Epithelial cell of esophagus (primary cell): ENCODE data around the gene PRTFDC1.

Experiments used
- DNase-seq: peaks from one replicate; pipeline ENCODE4 v3.0.0; 2010; ENCODE audit warnings: low read depth
- H3K4me3 ChIP-seq: 2 replicates; pipeline ENCODE4 v1.5.1; 2011; ENCODE audit warnings: mild to moderate bottlenecking, low read length, control low read depth
- TF ChIP-seq, protein P1 (sequence below): IDR thresholded peaks from 2 replicates; pipeline ENCODE4 v1.5.1; 2011; ENCODE audit warnings: low read depth, mild to moderate bottlenecking, low read length, control low read depth, inconsistent platforms; ENCODE audit not compliant: insufficient read depth; ENCODE audit errors: missing control alignments

PRTFDC1 gene

GRCh38 chr10:24989867-24990266 is 37.5 kb upstream of the PRTFDC1 start:
- no peak overlapping the region for H3K4me3 ChIP-seq
- no peak for DNase-seq
- TF ChIP-seq, protein P1, sequence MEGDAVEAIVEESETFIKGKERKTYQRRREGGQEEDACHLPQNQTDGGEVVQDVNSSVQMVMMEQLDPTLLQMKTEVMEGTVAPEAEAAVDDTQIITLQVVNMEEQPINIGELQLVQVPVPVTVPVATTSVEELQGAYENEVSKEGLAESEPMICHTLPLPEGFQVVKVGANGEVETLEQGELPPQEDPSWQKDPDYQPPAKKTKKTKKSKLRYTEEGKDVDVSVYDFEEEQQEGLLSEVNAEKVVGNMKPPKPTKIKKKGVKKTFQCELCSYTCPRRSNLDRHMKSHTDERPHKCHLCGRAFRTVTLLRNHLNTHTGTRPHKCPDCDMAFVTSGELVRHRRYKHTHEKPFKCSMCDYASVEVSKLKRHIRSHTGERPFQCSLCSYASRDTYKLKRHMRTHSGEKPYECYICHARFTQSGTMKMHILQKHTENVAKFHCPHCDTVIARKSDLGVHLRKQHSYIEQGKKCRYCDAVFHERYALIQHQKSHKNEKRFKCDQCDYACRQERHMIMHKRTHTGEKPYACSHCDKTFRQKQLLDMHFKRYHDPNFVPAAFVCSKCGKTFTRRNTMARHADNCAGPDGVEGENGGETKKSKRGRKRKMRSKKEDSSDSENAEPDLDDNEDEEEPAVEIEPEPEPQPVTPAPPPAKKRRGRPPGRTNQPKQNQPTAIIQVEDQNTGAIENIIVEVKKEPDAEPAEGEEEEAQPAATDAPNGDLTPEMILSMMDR = no peak

DNA sequence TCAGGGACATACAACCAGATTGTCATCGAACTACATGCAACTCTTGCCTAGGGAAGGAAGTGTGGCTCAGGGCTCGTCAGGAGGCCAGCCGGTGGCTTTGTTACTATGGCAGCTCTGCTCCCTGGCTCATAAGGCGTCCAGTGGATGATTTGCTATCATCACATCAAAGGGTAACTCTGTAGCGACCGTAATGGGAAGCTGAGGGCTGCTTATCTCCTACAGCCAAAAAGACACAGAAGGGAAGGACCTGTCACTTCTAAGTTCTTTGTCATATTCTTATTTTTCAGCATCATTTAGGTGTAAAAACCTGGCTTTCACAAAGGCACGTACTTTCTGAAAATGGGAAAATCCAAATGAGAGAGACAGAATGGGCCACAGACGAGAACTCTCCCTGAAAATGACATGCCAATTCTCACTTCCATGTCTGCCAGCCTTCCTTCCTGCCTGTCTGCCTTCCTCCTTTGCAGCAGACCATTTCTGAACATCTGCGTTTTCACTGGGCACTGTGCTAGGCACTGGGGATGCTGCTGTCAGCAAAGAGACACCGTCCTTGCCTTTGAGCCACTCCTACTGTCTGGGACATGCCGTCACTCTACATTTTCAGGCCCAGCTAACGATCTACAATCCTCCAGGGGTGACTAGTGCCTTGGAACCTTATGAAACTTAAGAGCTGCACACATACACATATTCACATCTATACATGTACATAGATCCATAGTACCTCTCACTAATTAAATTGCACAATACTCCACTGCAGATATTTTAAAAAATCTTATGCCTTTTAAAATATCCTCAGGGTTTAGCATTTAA is 36.6 kb upstream of the PRTFDC1 start:
- no peak for DNase-seq
- TF ChIP-seq, protein P1 = no peak
- no peak overlapping the region for H3K4me3 ChIP-seq

DNA sequence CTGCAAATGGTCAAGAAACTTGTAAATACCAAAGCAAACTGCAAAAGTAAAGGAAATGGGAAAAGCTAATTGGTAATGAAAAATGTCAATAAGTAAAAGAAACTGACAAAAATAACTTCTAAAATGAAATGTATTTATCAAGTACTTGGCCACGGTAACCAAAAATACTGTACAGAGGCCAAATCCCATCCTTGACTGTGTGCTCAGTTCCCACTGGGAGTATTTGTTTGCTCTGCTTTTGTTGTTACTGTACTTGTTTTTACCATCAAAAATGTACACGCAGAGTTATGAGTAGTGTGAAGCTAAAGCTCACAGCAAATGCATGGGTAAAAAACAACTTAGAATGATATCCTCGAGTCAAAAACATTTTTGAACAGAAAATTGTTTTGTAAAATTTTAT is 32.5 kb upstream of the PRTFDC1 start:
- no peak overlapping the region for H3K4me3 ChIP-seq
- DNase-seq = no peak
- TF ChIP-seq, protein P1 = no peak

GRCh38 chr10:24983946-24984345 is 31.5 kb upstream of the PRTFDC1 start:
- no peak for DNase-seq
- TF ChIP-seq, protein P1 = no peak
- H3K4me3 ChIP-seq = no peak overlapping the region

- TF ChIP-seq, protein P1 = no peak
- no peak overlapping the region for H3K4me3 ChIP-seq
- DNase-seq = no peak
Observed at GRCh38 chr10:24983130-24983529, 30.7 kb upstream of the PRTFDC1 start.

- no peak overlapping the region for H3K4me3 ChIP-seq
- TF ChIP-seq, protein P1 = no peak
- DNase-seq = no peak
Observed at GRCh38 chr10:24982319-24983112, 30.1 kb upstream of the PRTFDC1 start.
